LNCaP clone FGC (cell line): ENCODE data around the gene AXDND1.
"Not testable (repeated sequence)": the region's sequence is repeated elsewhere in the genome, so short reads cannot be mapped to it uniquely, and the experiment has no call there.

Experiments used
- DNase-seq: peaks from one replicate; pipeline ENCODE4 v3.0.0-alpha.2; 2011; ENCODE audit warnings: low read depth
- H3K4me3 ChIP-seq: 2 replicates; pipeline ENCODE4 v1.5.1; 2011; ENCODE audit warnings: mild to moderate bottlenecking, low read depth, low read length, control low read depth
- TF ChIP-seq, protein P1 (sequence below): IDR thresholded peaks from 2 replicates; pipeline ENCODE4 v1.5.1; 2012; ENCODE audit warnings: mild to moderate bottlenecking; ENCODE audit not compliant: control insufficient read depth, insufficient read depth; ENCODE audit errors: extremely low read depth

Gene AXDND1

DNA sequence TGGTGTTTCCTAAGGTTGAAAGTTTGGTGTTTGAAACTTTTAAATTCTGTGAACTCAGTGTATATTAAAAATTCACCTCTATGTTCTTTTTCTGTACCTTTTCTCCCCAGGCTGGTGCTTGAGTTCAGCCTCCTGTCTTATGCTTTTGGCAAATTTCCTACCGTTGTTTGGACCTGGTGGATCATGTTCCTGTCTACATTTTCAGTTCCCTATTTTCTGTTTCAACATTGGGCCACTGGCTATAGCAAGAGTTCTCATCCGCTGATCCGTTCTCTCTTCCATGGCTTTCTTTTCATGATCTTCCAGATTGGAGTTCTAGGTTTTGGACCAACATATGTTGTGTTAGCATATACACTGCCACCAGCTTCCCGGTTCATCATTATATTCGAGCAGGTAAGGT is 24.9 kb upstream of the AXDND1 start:
- no peak for DNase-seq
- TF ChIP-seq, protein P1, sequence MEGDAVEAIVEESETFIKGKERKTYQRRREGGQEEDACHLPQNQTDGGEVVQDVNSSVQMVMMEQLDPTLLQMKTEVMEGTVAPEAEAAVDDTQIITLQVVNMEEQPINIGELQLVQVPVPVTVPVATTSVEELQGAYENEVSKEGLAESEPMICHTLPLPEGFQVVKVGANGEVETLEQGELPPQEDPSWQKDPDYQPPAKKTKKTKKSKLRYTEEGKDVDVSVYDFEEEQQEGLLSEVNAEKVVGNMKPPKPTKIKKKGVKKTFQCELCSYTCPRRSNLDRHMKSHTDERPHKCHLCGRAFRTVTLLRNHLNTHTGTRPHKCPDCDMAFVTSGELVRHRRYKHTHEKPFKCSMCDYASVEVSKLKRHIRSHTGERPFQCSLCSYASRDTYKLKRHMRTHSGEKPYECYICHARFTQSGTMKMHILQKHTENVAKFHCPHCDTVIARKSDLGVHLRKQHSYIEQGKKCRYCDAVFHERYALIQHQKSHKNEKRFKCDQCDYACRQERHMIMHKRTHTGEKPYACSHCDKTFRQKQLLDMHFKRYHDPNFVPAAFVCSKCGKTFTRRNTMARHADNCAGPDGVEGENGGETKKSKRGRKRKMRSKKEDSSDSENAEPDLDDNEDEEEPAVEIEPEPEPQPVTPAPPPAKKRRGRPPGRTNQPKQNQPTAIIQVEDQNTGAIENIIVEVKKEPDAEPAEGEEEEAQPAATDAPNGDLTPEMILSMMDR: no peak
- H3K4me3 ChIP-seq: no peak overlapping the region

DNA sequence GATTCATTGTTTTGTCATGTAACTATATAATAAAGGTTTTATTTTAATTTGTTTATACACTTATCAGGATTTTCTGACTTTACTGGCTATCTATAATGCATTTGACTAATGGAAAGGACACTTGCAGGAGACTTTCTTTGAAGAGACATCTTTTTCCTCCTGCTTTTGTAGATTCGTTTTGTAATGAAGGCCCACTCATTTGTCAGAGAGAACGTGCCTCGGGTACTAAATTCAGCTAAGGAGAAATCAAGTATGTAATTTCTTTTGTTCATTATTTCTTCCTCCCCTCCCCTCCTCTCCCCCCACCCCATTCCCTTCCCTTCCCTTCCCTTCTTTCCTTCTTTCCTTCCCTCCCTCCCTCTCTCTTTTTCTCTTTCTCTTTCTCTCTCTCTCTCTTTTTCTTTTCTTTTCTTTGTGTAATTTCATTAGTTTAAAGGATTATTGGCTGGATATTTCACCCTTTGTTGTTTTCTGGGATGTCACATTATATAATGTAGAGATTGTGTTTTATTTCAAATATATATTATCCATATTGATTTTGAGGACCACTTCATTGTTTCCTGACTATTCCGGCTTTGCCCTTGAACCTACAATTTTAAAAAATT is 23.7 kb upstream of the AXDND1 start:
- DNase-seq: no peak
- TF ChIP-seq, protein P1: no peak
- no peak overlapping the region for H3K4me3 ChIP-seq

DNA sequence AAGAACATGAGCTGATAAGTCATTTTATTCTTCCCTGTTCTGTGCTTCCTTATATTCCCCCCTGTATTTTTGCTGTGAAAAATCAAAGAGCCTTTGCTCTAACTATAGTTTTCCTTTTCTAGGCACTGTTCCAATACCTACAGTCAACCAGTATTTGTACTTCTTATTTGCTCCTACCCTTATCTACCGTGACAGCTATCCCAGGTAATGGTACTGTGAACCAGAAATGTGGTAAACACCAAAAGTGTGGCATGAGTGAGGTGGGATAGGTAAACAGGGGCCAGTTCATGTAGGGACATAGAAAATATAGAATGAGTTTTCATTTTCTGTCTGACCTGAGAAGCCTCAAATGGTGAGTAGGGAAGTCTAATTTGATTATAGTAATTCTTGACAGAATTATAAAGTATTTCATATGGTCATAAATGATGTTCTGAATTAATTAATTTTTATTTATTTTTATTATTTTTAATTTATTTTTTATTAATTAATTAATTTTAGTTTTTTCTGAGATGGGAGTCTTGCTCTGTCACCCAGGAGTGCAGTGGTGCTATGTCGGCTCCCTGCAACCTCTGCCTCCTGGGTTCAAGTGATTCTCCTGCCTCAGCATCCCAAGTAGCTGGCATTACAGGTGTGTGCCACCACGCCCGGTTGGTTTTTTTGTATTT is 22.9 kb upstream of the AXDND1 start:
- no peak overlapping the region for H3K4me3 ChIP-seq
- DNase-seq: no peak
- TF ChIP-seq, protein P1: no peak

DNA sequence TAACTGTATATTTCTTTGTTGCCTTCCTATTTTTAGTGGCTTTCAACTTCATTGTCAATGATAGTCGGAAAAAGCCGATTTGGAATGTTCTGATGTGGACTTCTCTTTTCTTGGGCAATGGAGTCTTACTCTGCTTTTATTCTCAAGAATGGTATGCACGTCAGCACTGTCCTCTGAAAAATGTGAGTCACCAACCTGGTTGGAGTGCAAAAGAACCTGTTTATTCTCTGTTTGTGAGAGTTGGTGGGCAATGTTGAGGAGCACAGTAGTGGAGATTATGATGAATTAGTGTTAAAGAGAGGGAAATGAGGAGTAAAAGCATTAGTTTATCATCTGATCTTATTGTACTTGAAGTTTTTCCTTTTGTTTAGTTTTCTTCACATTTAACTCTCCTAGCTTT is 14.5 kb upstream of the AXDND1 start:
- no peak for DNase-seq
- no peak overlapping the region for H3K4me3 ChIP-seq
- TF ChIP-seq, protein P1: no peak

DNA sequence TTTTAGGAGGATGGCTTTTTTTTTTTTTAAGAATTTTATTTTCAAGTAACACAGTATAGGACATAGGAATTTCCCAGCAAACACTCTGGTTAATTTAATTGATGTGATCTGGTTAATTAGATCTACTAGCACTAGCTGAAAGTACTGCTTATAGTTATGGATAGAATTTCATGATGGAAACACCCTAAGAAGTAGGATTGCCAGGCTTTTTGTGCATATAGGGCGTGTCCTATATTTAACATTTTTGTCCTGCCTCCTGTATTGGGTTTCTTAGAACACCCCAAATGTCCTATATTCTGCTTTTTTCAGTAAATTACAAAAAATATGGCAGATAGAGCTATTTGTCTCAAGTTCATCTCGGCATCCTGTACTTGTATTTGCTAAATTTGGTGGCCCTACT is 13.5 kb upstream of the AXDND1 start:
- DNase-seq: no peak
- no peak overlapping the region for H3K4me3 ChIP-seq
- TF ChIP-seq, protein P1: no peak

DNA sequence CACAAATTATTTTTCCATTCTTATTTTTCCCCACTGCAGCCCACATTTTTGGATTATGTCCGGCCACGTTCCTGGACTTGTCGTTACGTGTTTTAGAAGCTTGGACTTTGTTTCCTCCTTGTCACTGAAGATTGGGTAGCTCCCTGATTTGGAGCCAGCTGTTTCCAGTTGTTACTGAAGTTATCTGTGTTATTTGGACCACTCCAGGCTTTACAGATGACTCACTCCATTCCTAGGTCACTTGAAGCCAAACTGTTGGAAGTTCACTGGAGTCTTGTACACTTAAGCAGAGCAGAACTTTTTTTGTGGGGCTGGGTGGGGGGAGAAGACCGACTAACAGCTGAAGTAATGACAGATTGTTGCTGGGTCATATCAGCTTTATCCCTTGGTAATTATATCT is 12.2 kb upstream of the AXDND1 start:
- H3K4me3 ChIP-seq: no peak overlapping the region
- TF ChIP-seq, protein P1: no peak
- DNase-seq: no peak

DNA sequence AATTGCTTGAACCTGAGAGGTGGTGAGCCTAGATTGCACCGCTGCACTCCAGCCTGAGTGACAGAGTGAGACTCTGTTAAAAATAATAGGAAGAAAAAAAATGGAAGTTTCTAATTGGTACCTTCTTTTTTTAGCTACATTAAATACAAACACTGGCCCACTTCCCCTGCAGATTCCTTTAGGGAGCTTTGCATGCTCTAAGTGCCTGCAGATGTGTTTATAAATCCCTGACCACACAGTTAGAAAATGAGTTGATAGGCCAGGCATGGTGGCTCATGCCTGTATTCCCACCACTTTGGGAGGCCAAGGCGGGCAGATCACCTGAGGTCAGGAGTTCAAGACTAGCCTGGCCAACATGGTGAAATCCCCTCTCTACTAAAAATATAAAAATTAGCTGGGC is 4.1 kb upstream of the AXDND1 start:
- DNase-seq: not testable (repeated sequence)

More for the DNA sequence above, 4.1 kb upstream of the AXDND1 start:
- H3K4me3 ChIP-seq: not testable (repeated sequence)
